Measurements from ENCODE around the gene ADAP1. TPM values are rescaled to one million over a fixed set of nuclear protein-coding genes. Genes with fewer than 3 reads are reported as not detected.
"Not testable (repeated sequence)": the region's sequence is repeated elsewhere in the genome, so short reads cannot be mapped to it uniquely, and the experiment has no call there.

The ADAP1 gene
- 10.2 TPM for total RNA-seq
- long read RNA-seq, transcript ADAP1-201 (11 exons, 2,363 nt), result major isoform, 8 of 13 reads
- long read RNA-seq, partial matches to known transcripts, result 0 of 13 reads
- long read RNA-seq, other reads (novel, unspliced or antisense), result 4 of 13 reads

- intact Hi-C loops (cut with micrococcal nuclease), result no loop called here
- DNase-seq (peak; percentile 78), ATAC-seq (peak; percentile 64)
Measured at GRCh38 chr7:954330-955238, at the start of gene ADAP1. Gene ADAP1 (minus strand): TSS chr7:954680. CDS start chr7:954477, 203 bp downstream.

DNA sequence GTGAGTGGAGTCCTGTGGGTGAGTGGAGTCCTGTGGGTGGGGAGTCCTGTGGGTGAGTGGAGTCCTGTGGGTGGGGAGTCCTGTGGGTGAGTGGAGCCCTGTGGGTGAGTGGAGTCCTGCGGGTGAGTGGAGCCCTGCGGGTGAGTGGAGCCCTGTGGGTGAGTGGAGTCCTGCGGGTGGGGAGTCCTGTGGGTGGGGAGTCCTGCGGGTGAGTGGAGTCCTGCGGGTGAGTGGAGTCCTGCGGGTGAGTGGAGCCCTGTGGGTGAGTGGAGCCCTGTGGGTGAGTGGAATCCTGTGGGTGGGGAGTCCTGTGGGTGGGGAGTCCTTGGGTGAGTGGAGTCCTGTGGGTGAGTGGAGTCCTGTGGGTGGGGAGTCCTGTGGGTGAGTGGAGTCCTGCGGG is 48.0 kb upstream of the ADAP1 start:
- intact Hi-C loops (cut with micrococcal nuclease); ATAC-seq; DNase-seq: not testable (repeated sequence)

DNA sequence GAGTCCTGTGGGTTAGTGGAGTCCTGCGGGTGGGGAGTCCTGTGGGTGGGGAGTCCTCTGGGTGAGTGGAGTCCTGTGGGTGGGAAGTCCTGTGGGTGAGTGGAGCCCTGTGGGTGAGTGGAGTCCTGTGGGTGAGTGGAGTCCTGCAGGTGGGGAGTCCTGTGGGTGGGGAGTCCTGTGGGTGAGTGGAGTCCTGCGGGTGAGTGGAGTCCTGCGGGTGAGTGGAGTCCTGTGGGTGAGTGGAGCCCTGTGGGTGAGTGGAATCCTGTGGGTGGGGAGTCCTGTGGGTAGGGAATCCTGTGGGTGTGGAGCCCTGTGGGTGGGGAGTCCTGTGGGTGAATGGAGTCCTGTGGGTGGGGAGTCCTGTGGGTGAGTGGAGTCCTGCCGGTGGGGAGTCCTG is 47.5 kb upstream of the ADAP1 start:
- intact Hi-C loops (cut with micrococcal nuclease); DNase-seq; ATAC-seq: not testable (repeated sequence)

DNA sequence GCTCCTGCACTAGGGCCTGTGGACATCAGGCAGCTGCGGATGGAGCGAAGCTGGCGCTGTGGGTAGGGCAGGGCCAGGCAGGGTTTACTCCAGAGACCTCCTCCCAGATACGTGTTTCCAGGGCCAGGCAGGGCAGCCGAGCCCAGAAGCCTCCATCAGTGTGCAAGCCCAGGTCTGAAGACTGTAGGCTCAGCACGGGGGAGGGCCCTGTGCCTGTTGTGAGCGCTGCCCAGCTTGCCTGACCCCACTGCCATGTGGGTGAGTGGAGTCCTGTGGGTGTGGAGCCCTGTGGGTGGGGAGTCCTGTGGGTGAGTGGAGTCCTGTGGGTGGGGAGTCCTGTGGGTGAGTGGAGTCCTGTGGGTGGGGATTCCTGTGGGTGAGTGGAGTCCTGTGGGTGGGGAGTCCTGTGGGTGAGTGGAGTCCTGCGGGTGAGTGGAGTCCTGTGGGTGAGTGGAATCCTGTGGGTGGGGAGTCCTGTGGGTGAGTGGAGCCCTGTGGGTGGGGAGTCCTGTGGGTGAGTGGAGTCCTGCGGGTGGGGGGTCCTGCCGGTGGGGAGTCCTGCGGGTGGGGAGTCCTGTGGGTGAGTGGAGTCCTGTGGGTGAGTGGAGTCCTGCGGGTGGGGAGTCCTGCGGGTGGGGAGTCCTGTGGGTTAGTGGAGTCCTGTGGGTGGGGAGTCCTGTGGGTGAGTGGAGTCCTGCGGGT is 46.7 kb upstream of the ADAP1 start:
- DNase-seq; intact Hi-C loops (cut with micrococcal nuclease); ATAC-seq: not testable (repeated sequence)

GRCh38 chr7:999941-1000935 is 45.8 kb upstream of the ADAP1 start:
- intact Hi-C loops (cut with micrococcal nuclease), result no loop called here
- no peak for ATAC-seq
- DNase-seq, result no peak

DNA sequence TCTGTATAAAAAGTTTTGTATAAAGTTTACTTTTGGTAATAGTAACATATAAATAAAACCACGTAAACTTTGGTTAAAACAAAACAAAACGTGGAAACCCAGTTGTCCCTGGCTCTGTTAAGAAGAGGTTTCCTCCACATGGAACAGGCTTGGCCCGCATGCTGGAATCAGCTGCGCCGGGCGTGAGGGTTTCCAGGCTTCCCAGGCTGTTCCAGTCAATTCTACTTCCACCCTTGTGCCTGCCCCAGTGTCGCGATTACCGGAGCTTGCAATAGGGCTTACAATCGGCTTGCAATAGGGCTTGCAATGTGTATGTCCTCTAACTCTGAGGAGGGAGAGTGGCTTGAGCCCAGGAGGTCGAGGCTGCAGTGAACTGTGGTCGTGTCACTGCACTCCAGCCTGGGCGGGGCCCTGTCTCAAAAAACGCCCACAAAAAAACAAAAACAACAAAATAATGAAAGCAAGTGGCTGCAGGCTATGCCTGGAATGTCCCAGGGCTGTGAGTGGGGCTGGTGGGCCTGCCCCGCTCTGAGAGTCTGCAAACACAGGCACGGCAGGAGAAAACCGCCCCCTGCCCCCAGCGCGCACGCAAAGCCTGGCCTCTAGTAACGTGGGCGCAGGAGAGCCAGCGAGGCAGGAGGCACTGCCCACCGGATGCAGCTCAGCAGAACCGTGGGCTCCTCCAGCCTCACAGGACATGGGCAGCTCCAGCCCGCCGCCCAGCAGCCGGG is 44.8 kb upstream of the ADAP1 start:
- DNase-seq, result no peak
- intact Hi-C loops (cut with micrococcal nuclease), result no loop called here
- no peak for ATAC-seq

DNA sequence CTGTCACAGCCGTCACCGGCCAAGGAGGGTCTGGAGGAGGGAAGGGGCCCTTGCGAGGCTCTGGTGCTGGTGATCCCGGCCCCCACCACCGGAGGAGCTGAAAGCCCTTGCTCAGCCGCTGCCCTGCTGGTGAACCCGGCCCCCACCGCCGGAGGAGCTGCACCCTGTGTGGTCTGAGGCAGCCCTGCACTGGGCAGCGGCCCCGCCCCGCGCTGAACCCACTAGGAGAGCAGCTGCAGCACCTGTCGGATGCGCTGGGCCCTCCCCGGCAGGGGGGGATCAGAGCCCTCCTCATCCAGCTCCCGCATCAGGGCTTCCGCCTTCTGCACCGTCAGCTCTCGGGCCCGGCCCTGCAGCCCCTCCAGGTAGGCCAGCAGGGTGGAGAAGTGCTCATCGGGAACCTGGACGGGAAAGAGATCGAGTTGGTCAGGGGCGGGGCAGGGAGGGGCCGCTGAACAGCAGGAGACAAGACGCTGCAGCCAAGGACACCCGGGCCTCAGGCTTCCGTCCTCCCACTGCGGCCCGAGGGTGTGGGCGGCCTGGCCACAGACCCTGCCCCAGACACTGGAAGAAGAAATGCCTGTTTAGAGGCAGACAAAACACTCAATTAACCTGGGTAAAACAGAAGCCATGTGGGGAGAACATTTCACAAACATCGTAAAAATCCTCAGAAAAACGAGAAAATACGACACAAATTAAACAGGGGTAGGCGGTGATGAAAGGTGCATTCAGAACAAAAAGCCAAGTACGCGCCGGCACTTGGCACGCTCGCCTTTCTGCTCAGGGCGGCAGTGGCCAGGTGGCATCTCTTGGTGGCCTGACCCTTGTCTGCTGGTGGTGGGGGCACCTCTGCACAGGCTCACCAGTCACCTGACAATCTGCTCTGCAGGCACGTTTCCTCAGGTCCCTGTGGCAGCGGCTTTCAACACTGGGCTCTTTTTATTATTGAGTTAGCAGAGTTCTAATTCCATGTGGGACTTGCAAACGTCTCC is 43.2 kb upstream of the ADAP1 start:
- DNase-seq, result no peak
- intact Hi-C loops (cut with micrococcal nuclease), result no loop called here

GRCh38 chr7:996079-996872 is 41.8 kb upstream of the ADAP1 start:
- intact Hi-C loops (cut with micrococcal nuclease), result no loop called here
- no peak for DNase-seq
- ATAC-seq, result no peak

More for the DNA sequence above, 43.2 kb upstream of the ADAP1 start:
- ATAC-seq, result no peak

- ATAC-seq, result no peak
Measured at GRCh38 chr7:995571-995970, 41.1 kb upstream of the ADAP1 start.

GRCh38 chr7:994592-995308 is 40.3 kb upstream of the ADAP1 start:
- no peak for DNase-seq
- no peak for ATAC-seq
- intact Hi-C loops (cut with micrococcal nuclease), result loop anchor here (2.0 kb wide), 1 partner anchor 70 kb away; no protein-coding TSS in a partner anchor

More at GRCh38 chr7:995571-995970, 41.1 kb upstream of the ADAP1 start:
- DNase-seq, result no peak
- intact Hi-C loops (cut with micrococcal nuclease), result loop anchor here (2.0 kb wide), 1 partner anchor 69 kb away; no protein-coding TSS in a partner anchor

DNA sequence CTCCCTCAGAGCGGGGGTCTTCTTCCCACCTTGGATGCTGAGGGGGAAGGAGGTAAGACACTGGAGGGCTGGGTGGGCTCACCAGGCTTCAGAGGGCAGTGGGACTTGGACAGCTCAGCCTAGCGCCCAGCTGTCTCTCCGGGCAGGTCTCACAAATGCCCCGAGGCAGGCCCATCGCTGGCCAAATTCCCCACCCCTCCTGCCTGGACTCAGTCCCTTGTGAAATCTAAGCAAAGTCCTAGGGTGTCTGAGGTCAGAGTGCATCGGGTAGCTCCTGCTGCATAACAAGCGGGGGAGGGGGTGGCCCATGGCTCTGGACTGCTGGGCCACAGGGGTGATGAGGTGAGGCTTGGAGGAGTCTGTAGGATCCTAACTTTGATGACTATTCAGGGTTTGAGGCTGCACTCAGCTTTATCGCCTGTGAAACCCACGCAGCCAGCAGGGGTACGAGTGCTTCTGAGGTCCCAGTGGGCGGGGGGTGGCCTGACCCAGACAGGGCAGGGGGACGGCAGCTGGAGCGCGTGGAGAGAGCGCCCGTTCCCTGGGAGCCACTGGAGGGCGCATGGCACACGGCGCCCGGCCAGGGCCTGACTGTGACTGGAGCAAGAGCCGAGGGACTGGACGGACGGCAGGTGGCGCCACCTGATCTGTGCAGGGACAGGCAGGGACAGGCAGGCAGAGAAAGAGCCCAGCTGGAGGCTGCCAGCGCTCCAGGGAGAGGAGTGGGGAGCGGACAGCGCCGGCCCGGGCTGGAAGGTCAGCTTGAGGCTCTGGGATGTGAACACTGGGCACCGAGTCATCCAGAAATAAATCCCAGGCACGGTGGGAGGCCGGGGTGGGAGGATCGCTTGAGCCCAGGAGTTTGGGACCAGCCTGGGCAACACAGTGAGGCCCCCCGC is 38.5 kb upstream of the ADAP1 start:
- intact Hi-C loops (cut with micrococcal nuclease), result no loop called here
- DNase-seq (peak; percentile 98), ATAC-seq (peak; percentile 97)

- ATAC-seq (no peak), DNase-seq (no peak)
Measured at GRCh38 chr7:991729-992656, 37.5 kb upstream of the ADAP1 start.

GRCh38 chr7:990933-991728 is 36.7 kb upstream of the ADAP1 start:
- intact Hi-C loops (cut with micrococcal nuclease), result no loop called here
- DNase-seq, result no peak

More at GRCh38 chr7:991729-992656, 37.5 kb upstream of the ADAP1 start:
- intact Hi-C loops (cut with micrococcal nuclease), result no loop called here

More at GRCh38 chr7:990933-991728, 36.7 kb upstream of the ADAP1 start:
- ATAC-seq, result no peak
